Measurements from ENCODE around the gene QRICH2.
"Not testable (repeated sequence)": the region's sequence is repeated elsewhere in the genome, so short reads cannot be mapped to it uniquely, and the experiment has no call there.

Gene QRICH2

DNA sequence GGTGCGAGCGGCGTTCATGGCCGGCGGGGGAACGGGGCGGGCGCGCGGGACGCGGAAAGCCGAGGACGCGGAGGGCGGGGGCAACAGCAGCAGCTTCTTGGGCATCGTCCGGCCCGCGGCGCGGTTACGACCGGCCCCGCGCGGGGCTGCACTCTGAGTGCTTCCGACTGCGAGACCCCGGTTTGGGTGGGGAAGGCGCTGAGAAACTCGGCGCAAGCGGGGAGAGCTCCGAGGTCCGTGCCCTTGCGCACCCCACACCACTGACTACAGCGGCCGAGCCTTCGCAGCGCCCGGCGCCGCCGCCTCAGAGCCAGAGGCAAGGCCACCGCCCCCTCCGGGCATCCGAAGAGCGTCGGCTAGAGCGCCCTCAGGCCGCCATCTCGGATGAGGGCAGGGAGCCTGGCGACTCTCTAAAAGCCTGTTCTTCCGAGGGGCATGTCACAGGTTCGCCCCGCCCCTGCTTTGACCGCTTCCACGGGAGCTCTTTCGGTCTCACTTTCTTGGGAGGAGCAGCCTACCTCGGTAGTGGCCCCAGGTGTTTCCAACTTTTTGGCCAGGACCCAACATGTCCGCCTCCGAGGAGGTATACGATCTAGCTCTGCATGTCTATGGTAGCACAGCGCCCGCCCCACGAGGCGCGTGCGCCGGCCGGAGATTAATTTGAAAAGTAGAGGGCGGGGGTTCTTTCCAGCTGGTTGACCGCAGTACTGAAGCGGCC, 45.7 kb upstream of the QRICH2 start, which contains the start of gene PRPSAP1:
PRPSAP1 (minus strand) TSS at position 318 of the 718 bp plus-strand sequence; CDS start at position 105, 213 bp downstream.
- no peak for DNase-seq (ENCODE audit: extremely low read depth, low read depth)
- peak within 1 kb of the TSS; percentile 57 for H3K4me3 ChIP-seq (replicated peaks; ENCODE audit: low read depth, low read length)
- TF ChIP-seq, protein P1, sequence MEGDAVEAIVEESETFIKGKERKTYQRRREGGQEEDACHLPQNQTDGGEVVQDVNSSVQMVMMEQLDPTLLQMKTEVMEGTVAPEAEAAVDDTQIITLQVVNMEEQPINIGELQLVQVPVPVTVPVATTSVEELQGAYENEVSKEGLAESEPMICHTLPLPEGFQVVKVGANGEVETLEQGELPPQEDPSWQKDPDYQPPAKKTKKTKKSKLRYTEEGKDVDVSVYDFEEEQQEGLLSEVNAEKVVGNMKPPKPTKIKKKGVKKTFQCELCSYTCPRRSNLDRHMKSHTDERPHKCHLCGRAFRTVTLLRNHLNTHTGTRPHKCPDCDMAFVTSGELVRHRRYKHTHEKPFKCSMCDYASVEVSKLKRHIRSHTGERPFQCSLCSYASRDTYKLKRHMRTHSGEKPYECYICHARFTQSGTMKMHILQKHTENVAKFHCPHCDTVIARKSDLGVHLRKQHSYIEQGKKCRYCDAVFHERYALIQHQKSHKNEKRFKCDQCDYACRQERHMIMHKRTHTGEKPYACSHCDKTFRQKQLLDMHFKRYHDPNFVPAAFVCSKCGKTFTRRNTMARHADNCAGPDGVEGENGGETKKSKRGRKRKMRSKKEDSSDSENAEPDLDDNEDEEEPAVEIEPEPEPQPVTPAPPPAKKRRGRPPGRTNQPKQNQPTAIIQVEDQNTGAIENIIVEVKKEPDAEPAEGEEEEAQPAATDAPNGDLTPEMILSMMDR (IDR thresholded peaks at IDR 0.05; ENCODE audit: low read depth, low read length, missing control alignments), result peak; percentile 44

DNA sequence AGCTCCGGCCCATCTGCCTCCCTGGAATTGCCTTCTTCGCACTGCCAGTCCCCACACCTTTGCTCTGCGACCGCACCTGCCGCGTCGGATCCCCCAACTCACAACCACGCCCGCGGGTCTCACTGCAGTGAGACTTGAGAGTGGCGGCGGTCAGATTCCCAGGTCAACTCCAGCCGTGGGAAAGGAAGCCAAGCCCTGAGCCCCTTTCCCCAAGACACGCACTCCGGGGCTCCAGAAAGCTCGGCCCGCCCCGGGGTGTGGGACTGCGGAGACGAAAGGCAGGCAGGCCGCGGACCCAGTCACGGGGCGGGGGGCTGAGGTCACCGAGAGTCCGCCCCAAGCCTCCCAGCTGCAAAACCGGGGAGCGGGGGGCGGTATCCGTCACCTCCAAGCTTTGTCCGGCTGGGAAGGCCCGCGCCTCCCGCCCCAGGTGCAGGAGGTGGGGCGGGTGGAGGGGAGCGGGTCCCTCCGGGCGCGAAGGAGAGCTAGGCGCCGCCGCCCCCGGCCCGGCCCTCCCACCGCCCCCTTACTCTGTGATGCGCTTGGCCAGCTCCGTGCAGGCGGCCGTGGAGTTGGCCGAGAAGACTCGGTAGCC, 45.0 kb upstream of the QRICH2 start:
- no peak for DNase-seq (ENCODE audit: extremely low read depth, low read depth)
- TF ChIP-seq, protein P1 (IDR thresholded peaks at IDR 0.05; ENCODE audit: low read depth, low read length, missing control alignments), result no peak
- peak overlapping the region; percentile 57 for H3K4me3 ChIP-seq (replicated peaks; ENCODE audit: low read depth, low read length)

DNA sequence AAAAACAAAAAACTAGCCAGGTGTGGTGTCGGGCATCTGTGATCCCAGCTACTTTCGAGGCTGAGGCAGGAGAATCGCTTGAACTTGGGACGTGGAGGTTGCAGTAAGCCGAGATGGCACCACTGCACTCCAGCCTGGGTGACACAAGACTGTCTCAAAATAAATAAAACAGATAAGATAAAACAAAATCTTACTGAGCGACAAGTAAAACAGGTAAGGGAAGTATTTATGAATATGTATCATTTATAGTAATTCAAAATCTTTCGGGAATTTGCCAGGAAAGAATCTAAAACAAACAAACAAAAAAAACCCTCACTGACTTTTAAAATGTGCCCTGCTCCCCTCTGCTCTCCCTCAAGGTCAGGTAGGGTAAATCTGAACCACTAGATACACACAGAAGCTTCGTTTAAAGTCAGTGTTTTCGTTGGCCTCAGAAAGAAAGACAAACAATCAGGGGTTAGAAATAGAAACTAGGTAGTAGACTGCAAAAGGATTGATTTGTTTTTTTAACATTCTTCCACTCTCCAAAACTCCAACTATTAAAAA, 43.5 kb upstream of the QRICH2 start:
- DNase-seq (ENCODE audit: extremely low read depth, low read depth), result no peak
- no peak overlapping the region for H3K4me3 ChIP-seq (replicated peaks; ENCODE audit: low read depth, low read length)

DNA sequence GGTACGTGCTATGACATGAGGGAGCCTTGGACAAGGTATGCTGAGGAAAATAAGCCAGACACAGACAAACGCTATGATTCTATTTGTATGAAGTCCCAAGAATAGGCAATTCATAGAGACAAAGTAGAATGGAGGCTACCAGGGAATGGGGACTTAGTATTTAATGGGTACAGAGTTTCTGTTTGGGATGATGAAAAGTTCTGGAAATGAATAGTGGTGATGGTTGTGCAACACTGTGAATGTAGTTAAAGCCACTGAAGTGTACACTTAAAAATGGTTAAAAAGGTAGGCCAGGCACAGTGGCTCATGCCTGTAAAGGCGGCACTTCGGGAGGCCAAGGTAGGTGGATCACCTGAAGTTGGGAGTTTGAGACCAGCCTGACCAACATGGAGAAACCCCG, 42.4 kb upstream of the QRICH2 start:
- TF ChIP-seq, protein P1 (IDR thresholded peaks at IDR 0.05; ENCODE audit: low read depth, low read length, missing control alignments), result no peak

More for the DNA sequence above, 43.5 kb upstream of the QRICH2 start:
- TF ChIP-seq, protein P1 (IDR thresholded peaks at IDR 0.05; ENCODE audit: low read depth, low read length, missing control alignments), result no peak

DNA sequence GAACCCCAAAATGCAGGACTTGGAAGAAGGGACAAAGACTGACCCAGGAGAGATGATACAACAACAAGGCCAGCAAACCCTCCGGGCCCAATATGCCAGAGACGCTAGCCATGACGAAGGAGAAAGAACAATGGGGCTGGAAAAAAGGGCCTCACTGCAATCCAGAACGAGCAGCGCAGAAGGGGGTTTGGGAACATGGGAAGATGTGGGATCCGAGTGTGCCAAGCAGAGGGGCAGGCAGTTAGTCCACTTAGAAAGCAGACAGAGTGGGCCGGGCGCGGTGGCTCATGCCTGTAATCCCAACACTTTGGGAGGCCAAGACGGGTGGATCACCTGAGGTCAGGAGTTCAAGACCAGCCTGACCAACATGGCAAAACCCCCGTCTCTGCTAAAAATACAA, 38.9 kb upstream of the QRICH2 start:
- DNase-seq (ENCODE audit: extremely low read depth, low read depth); H3K4me3 ChIP-seq (replicated peaks; ENCODE audit: low read depth, low read length): not testable (repeated sequence)

More for the DNA sequence above, 42.4 kb upstream of the QRICH2 start:
- no peak overlapping the region for H3K4me3 ChIP-seq (replicated peaks; ENCODE audit: low read depth, low read length)
- DNase-seq (ENCODE audit: extremely low read depth, low read depth), result no peak

DNA sequence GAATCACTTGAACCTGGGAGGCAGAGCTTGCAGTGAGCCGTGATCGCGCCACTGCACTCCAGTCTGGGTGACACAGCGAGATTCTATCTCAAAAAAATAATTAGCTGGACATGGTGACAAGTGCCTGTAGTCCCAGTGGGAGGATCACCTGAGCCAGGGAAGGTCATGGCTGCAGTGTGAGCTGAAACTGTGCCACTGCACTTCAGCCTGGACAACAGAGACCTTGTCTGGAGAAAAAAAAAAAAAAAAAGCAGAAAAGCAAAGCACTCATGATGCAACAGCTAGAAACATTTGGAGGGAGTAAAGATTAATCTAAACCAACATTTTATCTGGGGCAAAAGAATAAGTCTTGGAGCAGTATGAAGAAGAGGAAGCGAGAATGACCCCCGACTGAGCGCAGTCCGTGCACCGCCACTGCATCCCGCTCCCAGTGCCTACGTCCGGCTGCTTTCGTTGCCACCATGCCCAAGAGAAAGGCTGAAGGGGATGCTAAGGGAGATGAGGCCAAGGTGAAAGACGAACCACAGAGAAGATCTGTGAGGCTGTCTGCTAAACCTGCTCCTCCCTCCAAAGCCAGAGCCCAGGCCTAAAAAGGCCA, 37.4 kb upstream of the QRICH2 start:
- DNase-seq (ENCODE audit: extremely low read depth, low read depth), result no peak
- TF ChIP-seq, protein P1 (IDR thresholded peaks at IDR 0.05; ENCODE audit: low read depth, low read length, missing control alignments), result no peak

DNA sequence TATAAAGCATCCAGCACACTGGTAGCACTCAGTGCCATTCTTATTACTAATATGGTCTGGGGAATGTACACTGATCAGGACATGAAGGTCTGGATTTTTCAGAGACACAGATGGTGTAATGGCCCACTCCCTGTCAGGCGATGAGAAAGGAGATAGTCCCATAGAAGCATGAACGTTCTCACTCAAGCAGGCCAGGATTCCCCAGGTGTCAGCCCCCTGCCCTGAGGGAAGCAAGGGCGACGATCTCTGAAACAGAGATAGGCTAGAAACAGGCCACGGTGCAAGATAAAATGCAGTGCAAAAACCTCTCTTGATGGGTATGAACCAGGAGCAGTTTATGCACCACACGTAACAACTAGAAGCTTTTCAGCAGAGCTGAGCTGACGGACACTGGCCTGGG, 35.0 kb upstream of the QRICH2 start:
- no peak overlapping the region for H3K4me3 ChIP-seq (replicated peaks; ENCODE audit: low read depth, low read length)
- TF ChIP-seq, protein P1 (IDR thresholded peaks at IDR 0.05; ENCODE audit: low read depth, low read length, missing control alignments), result no peak
- no peak for DNase-seq (ENCODE audit: extremely low read depth, low read depth)

More for the DNA sequence above, 37.4 kb upstream of the QRICH2 start:
- no peak overlapping the region for H3K4me3 ChIP-seq (replicated peaks; ENCODE audit: low read depth, low read length)

Data from HFF-Myc (cell line).